GM12878 (cell line): Measurements from ENCODE around the gene ITPKB. TPM values are rescaled to one million over a fixed set of nuclear protein-coding genes. Genes with fewer than 3 reads are reported as not detected.
A peak's percentile ranks its signal among the peaks of the same experiment; 100 is the strongest.

ENCODE experiments used
- BHLHE40 ChIP-seq, 2 experiments: fragments of 450-650 bp in 1 of 2; IDR thresholded peaks; 2 replicates each; pipeline ENCODE4 v1.6.1; 2011 to 2017; ENCODE audit warnings: low read depth in 2 of 2, borderline replicate concordance in 1 of 2, improper control_type of control experiment in 1 of 2, low read length in 1 of 2, mild to moderate bottlenecking in 1 of 2
- DPF2 ChIP-seq: fragments of 450-650 bp; IDR thresholded peaks from 2 replicates; pipeline ENCODE4 v1.6.1; 2017; ENCODE audit warnings: mild to moderate bottlenecking
- GATAD2B ChIP-seq: fragments of 450-650 bp; conservative IDR thresholded peaks from 2 replicates; pipeline ENCODE4 v1.6.1; 2017; ENCODE audit warnings: low read depth, mild to moderate bottlenecking, moderate library complexity
- IKZF2 ChIP-seq, 2 experiments: fragments of 450-650 bp; IDR thresholded peaks; 2 replicates each; pipeline ENCODE4 v1.6.1; 2017; ENCODE audit warnings: mild to moderate bottlenecking in 2 of 2, moderate library complexity in 2 of 2
- IRF4 ChIP-seq: IDR thresholded peaks from 2 replicates; pipeline ENCODE4 v1.6.1; 2011; ENCODE audit warnings: low read depth, low read length
- MTA2 ChIP-seq: fragments of 450-650 bp; IDR thresholded peaks from 2 replicates; pipeline ENCODE4 v1.6.1; 2016; ENCODE audit warnings: low read depth, mild to moderate bottlenecking, moderate library complexity
- NBN ChIP-seq: fragments of 450-650 bp; IDR thresholded peaks from 2 replicates; pipeline ENCODE4 v1.6.1; 2016
- PAX8 ChIP-seq: fragments of 450-650 bp; IDR thresholded peaks from 2 replicates; pipeline ENCODE4 v1.6.1; 2017; ENCODE audit warnings: mild to moderate bottlenecking, moderate library complexity
- RAD51 ChIP-seq: fragments of 450-650 bp; IDR thresholded peaks from 2 replicates; pipeline ENCODE4 v1.6.1; 2016; ENCODE audit warnings: moderate library complexity, mild to moderate bottlenecking, inconsistent platforms
- SREBF2 ChIP-seq: IDR thresholded peaks from 2 replicates; pipeline ENCODE4 v1.6.1; 2012; ENCODE audit warnings: mild to moderate bottlenecking, low read length
- ZBED1 ChIP-seq: IDR thresholded peaks from 2 replicates; pipeline ENCODE4 v1.6.1; 2016; ENCODE audit warnings: borderline replicate concordance
- ZSCAN29 ChIP-seq: fragments of 450-650 bp; IDR thresholded peaks from 2 replicates; pipeline ENCODE4 v1.6.1; 2017; ENCODE audit warnings: mild to moderate bottlenecking, moderate library complexity
- polyA plus RNA-seq, 11 experiments: library from polyadenylated mRNA; depleted of rRNA in 4 of 11; unstranded in 6 of 11; stranded (reverse) in 5 of 11; fragments of >200 nt; fragmentation: Nextera tagmentation in 4 of 11; fragmentation: Illumina TruSeq in 1 of 11; extraction: Ambion mirVana in 4 of 11; extraction: Trizol in 1 of 11; gene quantifications; 1 replicate in 1 of 11; 2 replicates in 10 of 11; pipeline versions ENCODE4 v1.2.1 to v1.2.3, GENCODE V29; 2011 to 2016; ENCODE audit warnings: inconsistent platforms in 2 of 11, missing spikeins in 2 of 11, low read depth in 1 of 11
- total RNA-seq, 4 experiments: library from RNA; depleted of rRNA in 3 of 4; stranded (reverse); fragments of >200 nt in 3 of 4; fragmentation: Illumina TruSeq in 1 of 4; extraction: Trizol in 1 of 4; gene quantifications; 2 replicates each; pipeline versions ENCODE4 v1.2.1 to v1.2.3, GENCODE V29; 2013 to 2021
- TF ChIP-seq, protein P1 (sequence below): fragments of 450-650 bp; formaldehyde crosslinking; IDR thresholded peaks from 2 replicates; pipeline ENCODE4 v1.4.0; 2020; ENCODE audit warnings: mild to moderate bottlenecking, moderate library complexity
- TF ChIP-seq, protein P2 (sequence below): fragments of 450-650 bp; IDR thresholded peaks from 2 replicates; pipeline ENCODE4 v1.6.1; 2017; ENCODE audit warnings: mild to moderate bottlenecking
- TF ChIP-seq, protein P3 (sequence below): IDR thresholded peaks from 2 replicates; pipeline ENCODE4 v1.6.1; 2011; ENCODE audit warnings: mild to moderate bottlenecking, low read depth, low read length, moderate library complexity; ENCODE audit not compliant: insufficient replicate concordance
- TF ChIP-seq, protein P4 (sequence below): fragments of 450-650 bp; IDR thresholded peaks from 2 replicates; pipeline ENCODE4 v1.6.1; 2017; ENCODE audit warnings: mild to moderate bottlenecking, moderate library complexity
- TF ChIP-seq, protein P5 (sequence below): fragments of 450-650 bp; IDR thresholded peaks from 2 replicates; pipeline ENCODE4 v1.6.1; 2016; ENCODE audit warnings: mild to moderate bottlenecking

The ITPKB gene
- total and polyA plus RNA-seq, 10 of the 15 experiments (the other 5 are each of a cell fraction or from before 2014, with no cell fraction given) = 1.3 to 38.7 (median 12.9) TPM

DNA sequence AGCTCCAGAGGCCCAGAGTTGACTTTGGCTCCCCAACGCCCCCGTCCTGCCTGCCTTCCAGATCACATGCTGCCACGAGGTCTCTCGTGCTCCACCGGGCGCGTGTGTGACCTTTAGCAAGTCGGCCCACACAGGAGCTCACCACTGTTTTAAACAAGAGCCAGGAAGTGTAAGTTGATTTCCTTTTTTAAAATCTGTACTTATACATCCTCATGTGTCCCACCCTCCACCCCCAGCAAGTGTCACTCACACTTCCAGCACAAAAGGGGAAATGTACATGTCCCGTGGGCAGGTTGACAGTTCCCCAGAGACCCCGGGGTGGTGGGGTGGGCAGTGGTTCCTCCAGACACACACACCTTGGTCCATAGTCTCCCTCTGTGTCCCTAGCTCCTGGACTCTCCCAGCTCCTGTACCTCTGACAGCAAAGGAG lies 106.1 kb downstream of the ITPKB start (continued):
- TF ChIP-seq, protein P1, sequence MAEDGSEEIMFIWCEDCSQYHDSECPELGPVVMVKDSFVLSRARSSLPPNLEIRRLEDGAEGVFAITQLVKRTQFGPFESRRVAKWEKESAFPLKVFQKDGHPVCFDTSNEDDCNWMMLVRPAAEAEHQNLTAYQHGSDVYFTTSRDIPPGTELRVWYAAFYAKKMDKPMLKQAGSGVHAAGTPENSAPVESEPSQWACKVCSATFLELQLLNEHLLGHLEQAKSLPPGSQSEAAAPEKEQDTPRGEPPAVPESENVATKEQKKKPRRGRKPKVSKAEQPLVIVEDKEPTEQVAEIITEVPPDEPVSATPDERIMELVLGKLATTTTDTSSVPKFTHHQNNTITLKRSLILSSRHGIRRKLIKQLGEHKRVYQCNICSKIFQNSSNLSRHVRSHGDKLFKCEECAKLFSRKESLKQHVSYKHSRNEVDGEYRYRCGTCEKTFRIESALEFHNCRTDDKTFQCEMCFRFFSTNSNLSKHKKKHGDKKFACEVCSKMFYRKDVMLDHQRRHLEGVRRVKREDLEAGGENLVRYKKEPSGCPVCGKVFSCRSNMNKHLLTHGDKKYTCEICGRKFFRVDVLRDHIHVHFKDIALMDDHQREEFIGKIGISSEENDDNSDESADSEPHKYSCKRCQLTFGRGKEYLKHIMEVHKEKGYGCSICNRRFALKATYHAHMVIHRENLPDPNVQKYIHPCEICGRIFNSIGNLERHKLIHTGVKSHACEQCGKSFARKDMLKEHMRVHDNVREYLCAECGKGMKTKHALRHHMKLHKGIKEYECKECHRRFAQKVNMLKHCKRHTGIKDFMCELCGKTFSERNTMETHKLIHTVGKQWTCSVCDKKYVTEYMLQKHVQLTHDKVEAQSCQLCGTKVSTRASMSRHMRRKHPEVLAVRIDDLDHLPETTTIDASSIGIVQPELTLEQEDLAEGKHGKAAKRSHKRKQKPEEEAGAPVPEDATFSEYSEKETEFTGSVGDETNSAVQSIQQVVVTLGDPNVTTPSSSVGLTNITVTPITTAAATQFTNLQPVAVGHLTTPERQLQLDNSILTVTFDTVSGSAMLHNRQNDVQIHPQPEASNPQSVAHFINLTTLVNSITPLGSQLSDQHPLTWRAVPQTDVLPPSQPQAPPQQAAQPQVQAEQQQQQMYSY = no peak
- TF ChIP-seq PAX8 (no peak), GATAD2B (0 out of 2 replicates have a peak, but pooled peaks have one; percentile 47), IKZF2 (IDR thresholded peaks at IDR 0.05) (peak; percentile 55 to 58; a peak in 3 of 4 replicates), ZBED1 (no peak), IRF4 (no peak), SREBF2 (no peak), BHLHE40 (IDR thresholded peaks at IDR 0.05; ENCODE audit: borderline replicate concordance in 1 of 2, low read depth in 2 of 2, low read length in 1 of 2) (peak; percentile 82 to 84), MTA2 (peak; percentile 33; the same call in 1 of the 2 replicates), ZSCAN29 (no peak), NBN (peak; percentile 33; the same call in 1 of the 2 replicates), DPF2 (peak; percentile 61; the same call in 1 of the 2 replicates), RAD51 (peak; percentile 46; the same call in 1 of the 2 replicates)
- TF ChIP-seq, protein P2, sequence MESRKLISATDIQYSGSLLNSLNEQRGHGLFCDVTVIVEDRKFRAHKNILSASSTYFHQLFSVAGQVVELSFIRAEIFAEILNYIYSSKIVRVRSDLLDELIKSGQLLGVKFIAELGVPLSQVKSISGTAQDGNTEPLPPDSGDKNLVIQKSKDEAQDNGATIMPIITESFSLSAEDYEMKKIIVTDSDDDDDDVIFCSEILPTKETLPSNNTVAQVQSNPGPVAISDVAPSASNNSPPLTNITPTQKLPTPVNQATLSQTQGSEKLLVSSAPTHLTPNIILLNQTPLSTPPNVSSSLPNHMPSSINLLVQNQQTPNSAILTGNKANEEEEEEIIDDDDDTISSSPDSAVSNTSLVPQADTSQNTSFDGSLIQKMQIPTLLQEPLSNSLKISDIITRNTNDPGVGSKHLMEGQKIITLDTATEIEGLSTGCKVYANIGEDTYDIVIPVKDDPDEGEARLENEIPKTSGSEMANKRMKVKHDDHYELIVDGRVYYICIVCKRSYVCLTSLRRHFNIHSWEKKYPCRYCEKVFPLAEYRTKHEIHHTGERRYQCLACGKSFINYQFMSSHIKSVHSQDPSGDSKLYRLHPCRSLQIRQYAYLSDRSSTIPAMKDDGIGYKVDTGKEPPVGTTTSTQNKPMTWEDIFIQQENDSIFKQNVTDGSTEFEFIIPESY = no peak
- TF ChIP-seq, protein P3, sequence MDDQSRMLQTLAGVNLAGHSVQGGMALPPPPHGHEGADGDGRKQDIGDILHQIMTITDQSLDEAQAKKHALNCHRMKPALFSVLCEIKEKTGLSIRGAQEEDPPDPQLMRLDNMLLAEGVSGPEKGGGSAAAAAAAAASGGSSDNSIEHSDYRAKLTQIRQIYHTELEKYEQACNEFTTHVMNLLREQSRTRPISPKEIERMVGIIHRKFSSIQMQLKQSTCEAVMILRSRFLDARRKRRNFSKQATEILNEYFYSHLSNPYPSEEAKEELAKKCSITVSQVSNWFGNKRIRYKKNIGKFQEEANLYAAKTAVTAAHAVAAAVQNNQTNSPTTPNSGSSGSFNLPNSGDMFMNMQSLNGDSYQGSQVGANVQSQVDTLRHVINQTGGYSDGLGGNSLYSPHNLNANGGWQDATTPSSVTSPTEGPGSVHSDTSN = peak; percentile 59
- TF ChIP-seq, protein P4, sequence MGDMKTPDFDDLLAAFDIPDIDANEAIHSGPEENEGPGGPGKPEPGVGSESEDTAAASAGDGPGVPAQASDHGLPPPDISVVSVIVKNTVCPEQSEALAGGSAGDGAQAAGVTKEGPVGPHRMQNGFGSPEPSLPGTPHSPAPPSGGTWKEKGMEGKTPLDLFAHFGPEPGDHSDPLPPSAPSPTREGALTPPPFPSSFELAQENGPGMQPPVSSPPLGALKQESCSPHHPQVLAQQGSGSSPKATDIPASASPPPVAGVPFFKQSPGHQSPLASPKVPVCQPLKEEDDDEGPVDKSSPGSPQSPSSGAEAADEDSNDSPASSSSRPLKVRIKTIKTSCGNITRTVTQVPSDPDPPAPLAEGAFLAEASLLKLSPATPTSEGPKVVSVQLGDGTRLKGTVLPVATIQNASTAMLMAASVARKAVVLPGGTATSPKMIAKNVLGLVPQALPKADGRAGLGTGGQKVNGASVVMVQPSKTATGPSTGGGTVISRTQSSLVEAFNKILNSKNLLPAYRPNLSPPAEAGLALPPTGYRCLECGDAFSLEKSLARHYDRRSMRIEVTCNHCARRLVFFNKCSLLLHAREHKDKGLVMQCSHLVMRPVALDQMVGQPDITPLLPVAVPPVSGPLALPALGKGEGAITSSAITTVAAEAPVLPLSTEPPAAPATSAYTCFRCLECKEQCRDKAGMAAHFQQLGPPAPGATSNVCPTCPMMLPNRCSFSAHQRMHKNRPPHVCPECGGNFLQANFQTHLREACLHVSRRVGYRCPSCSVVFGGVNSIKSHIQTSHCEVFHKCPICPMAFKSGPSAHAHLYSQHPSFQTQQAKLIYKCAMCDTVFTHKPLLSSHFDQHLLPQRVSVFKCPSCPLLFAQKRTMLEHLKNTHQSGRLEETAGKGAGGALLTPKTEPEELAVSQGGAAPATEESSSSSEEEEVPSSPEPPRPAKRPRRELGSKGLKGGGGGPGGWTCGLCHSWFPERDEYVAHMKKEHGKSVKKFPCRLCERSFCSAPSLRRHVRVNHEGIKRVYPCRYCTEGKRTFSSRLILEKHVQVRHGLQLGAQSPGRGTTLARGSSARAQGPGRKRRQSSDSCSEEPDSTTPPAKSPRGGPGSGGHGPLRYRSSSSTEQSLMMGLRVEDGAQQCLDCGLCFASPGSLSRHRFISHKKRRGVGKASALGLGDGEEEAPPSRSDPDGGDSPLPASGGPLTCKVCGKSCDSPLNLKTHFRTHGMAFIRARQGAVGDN = peak; percentile 96
- TF ChIP-seq, protein P5, sequence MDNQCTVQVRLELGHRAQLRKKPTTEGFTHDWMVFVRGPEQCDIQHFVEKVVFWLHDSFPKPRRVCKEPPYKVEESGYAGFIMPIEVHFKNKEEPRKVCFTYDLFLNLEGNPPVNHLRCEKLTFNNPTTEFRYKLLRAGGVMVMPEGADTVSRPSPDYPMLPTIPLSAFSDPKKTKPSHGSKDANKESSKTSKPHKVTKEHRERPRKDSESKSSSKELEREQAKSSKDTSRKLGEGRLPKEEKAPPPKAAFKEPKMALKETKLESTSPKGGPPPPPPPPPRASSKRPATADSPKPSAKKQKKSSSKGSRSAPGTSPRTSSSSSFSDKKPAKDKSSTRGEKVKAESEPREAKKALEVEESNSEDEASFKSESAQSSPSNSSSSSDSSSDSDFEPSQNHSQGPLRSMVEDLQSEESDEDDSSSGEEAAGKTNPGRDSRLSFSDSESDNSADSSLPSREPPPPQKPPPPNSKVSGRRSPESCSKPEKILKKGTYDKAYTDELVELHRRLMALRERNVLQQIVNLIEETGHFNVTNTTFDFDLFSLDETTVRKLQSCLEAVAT = peak; percentile 44; the same call in 1 of the 2 replicates
- TF ChIP-seq, all 136 proteins: peak for 21
